Loucy (cell line): Measurements from ENCODE around the gene LORICRIN.

Experiments
- CTCF ChIP-seq: fragments of 200-600 bp; sonication (generic); conservative IDR thresholded peaks from 2 replicates; pipeline ENCODE4 v1.5.1; 2014; ENCODE audit warnings: mild to moderate bottlenecking, antibody characterized with exemption, low read length
- EZH2phosphoT487 ChIP-seq: fragments of 200-600 bp; IDR thresholded peaks from 2 replicates; pipeline ENCODE4 v1.6.1; 2018; ENCODE audit warnings: antibody characterized with exemption, mild to moderate bottlenecking, moderate library complexity, borderline replicate concordance

GRCh38 chr1:153233448-153233847 lies 26.0 kb upstream of the LORICRIN start:
- TF ChIP-seq CTCF, result no peak
- no peak for TF ChIP-seq EZH2phosphoT487
